ENCODE data around the gene LAMTOR1.
A peak's percentile ranks its signal among the peaks of the same experiment; 100 is the strongest.

DNA sequence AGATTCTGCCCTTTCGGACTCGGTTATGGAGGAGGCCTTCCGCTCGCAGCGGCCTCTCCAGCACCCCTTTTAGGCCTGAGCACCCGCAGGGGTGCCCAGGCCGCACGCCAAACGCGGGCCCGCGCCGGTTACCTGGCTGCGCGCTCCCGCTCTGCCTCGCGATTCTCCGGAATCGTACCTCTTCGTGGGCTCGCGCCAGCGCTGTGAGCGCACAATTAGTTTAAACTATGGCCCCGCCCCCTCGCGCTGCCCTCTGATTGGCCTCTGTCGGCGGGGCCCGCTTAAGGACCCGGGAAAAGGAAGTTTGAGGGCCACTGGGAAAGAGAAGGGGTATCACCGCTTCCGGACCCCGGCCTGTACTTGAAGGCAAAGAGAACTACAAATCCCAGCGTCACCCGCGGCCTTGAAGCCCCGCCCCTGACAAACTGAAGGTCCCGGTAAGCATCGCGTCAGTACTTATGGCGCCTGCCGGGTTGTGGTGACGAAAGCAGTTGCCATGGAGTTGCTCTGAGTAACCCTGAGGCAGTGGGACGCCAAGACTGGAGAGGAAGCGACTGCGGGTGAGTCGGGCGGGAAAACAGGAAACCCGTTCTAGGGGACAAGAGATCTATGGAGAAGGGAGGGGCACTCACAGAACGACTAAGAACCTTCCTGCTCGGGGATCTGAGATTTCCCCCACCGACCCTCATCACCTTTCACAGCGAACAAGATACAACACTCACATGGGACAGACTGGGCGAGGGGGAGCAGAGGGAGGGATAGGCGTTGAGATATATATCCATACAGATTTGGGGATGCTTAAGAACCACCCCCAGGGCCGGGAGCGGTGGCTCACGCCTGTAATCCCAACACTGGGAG is 22.5 kb downstream of the LAMTOR1 start, which contains the start of the genes LRRC51 and NUMA1:
- TF ChIP-seq MAX (IDR thresholded peaks at IDR 0.05; ENCODE audit: insufficient read depth, insufficient read length) (peak; percentile 51), CTCF (IDR thresholded peaks at IDR 0.05; ENCODE audit: extremely low read depth in 1 of 2, insufficient read depth in 1 of 2, low read depth in 1 of 2, low read length in 2 of 2) (no peak), POLR2AphosphoS5 (IDR thresholded peaks at IDR 0.05; ENCODE audit: insufficient read depth, low read depth, low read length) (no peak)
